ENCODE measurements around the gene A4GALT.
"Not testable (repeated sequence)": the region's sequence is repeated elsewhere in the genome, so short reads cannot be mapped to it uniquely, and the experiment has no call there.

A4GALT gene

DNA sequence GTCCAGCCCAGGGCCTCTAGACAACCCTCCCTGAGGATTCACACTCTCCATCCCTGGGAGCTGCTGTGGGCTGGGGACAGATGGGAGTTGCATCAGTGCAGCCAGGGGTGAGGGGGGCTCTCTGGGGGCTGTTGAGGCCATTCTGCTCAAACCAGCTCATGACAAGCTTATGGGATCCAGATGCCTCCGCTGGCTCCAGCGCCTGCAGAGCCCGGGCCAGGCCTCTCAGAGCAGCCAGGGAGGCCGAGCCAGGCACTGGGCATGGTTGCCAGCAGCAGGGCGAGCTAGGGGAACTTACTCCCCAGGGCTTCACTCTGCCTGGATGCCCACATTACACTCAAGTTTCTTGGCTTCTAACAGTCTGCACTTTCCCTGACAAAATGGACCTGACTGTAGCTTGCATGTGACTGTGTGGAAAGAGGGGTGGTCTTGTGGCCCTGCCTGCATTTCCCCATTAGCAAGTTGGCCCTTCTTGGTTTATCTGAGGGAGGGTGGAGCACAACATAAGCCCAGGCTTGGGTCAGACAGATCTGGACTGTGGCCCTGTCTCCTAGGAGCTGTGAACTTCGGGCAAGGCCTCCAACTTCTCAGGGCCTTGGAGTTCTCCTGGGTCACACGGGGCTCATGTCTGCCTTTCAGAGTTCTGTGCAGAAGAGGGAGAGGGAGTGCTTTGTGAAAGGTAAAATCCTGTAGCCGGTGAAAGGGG lies 36.9 kb downstream of the A4GALT start:
- peak; percentile 64 for DNase-seq (ENCODE audit: low spot score)

DNA sequence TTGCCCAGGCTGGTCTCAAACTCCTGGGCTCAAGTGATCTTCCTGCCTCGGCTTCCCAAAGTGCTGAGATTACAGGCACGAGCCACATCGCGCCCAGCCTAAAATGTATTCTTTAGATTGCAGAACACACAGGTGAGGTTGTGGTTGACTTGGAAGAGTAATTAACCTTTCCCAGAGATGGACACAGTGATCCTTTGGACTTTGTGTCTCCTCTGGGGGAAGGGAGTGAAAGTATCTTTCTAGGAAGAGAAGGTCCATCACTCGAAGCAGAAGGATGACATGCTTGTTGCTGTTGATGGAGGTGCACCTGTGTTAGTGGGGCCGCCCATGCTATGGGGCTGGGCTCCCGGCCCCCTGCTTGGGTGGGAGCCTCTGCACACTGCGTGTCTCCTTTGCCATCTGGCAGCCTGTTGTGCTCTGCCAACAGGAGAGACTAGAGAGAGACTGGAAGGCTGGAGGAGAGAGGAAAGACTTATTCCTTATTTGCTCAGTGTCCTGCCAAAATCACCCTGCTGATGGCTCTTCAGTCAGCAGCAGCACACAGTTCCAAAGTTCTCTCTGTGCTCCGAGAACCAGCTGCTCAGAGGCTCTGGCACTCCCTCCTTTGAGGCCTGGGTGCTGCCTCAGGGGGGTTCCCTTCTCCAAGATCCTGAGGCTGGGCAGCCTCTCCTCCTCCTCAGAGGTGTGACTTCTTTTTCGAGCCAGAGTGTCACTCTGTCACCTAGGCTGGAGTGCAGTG lies 38.4 kb downstream of the A4GALT start:
- no peak for DNase-seq (ENCODE audit: low spot score)

DNA sequence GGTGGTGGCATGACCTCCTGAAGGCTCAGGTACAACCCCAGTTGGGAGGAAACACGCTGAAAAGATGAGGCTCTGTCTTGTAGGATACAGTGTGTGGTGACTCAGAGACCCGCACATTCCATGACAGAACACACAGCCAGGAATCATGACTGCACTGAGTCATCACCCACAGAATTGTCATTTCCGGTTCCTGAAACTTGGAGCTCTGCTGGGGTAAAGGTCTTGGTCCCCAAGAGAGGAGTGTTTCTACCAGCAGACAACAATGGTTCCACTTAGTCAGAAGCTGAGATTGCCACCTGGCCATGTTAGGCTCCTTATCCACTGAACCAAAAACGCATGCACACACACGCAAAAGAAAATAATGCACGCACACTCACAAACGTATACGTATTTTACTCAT lies 40.0 kb downstream of the A4GALT start:
- DNase-seq (ENCODE audit: low spot score) = no peak

DNA sequence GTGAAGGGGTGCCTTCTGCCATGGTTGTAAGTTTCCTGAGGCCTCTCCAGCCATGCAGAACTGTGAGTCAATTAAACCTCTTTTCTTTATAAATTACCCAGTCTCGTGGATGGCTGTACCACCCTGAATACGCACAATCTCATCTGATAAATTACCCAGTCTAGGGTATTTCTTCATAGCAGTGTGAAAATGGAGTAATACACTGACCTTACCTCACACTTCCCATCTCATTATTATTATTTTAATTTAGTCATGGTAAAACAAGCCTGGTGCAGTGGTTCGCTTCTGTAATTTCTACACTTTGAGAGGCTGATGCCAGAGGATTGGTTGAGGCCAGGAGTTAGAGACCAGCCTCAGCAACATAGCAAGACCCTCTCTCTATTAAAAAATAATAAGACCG lies 41.0 kb downstream of the A4GALT start:
- DNase-seq (ENCODE audit: low spot score) = no peak

DNA sequence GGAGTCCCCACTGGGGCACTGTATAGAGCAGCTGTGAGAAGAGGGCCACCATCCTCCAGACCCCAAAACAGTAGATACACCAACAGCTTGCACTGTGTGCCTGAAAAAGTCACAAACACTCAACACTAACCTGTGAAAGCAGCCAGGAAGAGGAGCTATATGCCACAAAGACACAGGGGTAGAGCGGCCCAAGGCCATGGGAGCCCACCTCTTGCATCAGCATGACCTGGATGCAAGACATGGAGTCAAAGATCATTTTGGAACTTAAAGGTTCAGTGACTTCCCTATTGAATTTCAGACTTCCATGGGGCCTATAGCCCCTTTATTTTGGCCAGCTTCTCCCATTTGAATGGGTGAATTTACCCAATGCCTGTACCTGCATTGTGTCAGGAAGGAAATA lies 41.8 kb downstream of the A4GALT start:
- DNase-seq (ENCODE audit: low spot score) = no peak

DNA sequence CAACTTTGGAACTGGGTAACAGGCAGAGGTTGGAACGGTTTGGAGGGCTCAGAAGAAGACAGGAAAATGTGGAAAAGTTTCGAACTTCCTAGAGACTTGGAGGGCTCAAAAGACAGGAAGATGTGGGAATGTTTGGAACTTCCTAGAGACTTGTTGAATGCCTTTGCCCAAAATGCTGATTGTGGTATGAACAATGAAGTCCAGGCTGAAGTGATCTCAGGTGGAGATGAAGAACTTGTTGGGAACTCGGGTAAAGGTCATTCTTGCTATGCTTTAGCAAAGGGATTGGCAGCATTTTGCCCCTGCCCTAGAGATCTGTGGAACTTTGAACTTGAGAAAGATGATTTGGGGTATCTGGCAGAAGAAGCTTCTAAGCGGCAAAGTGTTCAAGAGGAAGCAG lies 42.7 kb downstream of the A4GALT start:
- DNase-seq (ENCODE audit: low spot score) = not testable (repeated sequence)

DNA sequence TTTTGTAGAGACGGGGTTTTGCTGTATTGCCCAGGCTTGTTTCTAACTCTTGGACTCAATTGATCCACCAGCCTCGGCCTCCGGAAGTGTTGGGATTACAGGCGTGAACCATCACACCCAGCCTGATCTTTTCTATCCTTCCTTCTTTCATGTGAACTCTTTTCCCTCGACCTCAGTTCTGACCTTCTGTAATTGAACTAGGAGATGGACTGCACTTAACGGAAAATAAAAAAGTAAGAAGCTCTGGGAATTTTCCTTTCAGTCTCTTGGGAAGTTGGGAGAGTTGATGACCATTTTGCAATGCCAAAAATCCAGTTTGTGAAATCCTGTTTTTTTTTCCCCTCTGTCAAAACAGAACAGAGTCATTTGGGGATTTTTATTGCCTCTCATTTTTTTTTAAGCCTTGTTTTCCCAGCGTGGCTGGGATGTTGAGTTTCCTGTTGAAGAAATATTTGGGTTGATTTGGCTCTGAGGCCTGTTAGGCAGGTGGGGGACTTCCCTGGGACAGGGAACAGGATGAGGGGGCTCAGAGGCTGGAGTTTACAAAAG lies 44.5 kb downstream of the A4GALT start:
- DNase-seq (ENCODE audit: low spot score) = no peak

DNA sequence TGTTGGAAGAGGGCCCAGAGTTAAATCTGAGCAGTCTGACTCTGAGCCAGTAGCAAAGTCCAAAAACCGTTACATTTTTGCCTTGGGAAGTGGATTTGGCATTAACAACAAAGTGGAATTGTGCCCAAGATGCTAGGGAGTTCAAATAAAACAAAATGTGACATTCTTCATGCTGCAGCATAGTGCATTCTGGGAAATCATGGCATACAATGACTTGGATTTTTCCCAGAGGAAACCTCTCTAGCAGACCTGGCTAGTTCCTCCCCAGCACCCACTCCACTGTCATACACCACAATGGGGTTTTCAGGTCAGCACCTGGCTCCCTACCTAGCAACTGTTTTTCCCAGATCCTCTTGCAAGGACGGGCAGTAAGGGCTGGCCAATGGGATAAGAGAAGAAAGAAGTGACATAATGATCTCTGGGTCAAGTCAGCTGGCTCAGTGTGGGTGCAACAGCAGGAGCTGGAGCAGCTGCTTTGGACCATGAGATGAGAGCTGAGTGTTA lies 46.7 kb downstream of the A4GALT start:
- no peak for DNase-seq (ENCODE audit: low spot score)

DNA sequence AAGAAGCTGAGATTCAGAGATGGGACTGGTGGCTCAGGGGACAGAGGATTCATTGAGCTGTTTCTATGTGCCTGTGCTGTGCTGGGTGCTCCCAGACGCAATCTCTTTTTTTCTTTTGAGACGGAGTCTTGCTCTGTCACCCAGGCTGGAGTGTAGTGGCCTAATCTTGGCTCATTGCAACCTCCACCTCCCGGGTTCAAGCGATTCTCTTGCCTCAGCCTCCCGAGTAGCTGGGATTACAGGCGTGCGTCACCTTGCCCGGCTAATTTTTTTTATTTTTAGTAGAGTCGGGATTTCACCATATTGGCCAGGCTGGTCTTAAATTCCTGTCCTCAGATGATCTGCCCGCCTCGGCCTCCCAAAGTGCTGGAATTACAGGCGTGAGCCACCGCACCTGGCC lies 47.6 kb downstream of the A4GALT start:
- DNase-seq (ENCODE audit: low spot score) = not testable (repeated sequence)

DNA sequence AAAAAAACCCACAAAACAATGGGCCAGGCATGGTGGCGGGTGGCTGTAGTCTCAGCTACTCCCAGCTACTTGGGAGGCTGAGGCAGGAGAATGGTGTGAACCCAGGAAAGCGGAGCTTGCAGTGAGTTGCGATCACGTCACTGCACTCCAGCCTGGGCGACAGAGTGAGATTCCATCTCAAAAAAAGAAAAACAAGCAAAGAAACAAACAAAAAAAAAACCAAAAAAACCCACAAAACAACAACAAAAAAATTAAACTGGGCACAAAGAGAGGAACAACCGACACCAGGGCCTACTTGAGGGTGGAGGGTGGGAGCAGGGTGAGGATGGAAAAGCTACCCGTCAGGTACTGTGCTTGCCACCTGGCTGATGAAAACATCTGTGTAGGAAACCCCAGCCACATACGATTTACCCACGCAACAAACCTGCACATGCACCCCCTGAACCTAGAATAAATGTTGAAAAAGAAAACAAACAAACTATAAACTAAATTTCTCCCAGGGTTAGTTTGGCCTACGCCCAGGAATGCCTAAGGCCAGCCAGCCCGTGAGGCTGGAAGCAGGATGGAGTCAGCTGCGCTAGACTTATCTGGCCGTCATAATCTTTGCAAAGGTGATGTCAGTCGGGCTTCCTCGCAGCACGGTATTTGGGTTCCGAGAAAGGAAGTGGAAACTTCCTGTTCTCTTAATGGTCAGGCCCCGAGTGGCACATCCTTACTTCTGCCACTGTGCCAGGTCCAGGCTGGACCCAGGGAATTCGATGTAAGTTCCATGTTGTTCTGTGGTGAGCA lies 49.6 kb downstream of the A4GALT start:
- DNase-seq (ENCODE audit: low spot score) = no peak

DNA sequence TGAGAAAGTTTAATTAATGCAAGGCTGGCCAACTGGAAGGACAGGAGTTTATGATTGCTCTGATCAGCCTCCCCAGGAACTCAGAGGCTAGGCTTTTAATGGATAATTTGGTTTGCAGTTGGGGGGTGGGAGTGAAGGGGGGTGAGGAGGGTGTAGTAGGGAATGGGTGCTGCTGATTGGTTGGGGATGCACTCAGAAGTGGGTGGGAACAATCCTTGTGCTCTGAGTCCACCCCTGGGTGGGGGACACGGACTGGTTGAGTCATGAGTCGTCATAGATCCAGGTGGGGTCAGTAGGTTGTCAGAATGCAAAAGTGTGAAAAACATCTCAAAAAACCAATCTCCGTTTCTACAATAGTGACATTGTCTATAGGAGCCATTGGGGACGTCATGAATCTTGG lies 50.6 kb downstream of the A4GALT start:
- no peak for DNase-seq (ENCODE audit: low spot score)

DNA sequence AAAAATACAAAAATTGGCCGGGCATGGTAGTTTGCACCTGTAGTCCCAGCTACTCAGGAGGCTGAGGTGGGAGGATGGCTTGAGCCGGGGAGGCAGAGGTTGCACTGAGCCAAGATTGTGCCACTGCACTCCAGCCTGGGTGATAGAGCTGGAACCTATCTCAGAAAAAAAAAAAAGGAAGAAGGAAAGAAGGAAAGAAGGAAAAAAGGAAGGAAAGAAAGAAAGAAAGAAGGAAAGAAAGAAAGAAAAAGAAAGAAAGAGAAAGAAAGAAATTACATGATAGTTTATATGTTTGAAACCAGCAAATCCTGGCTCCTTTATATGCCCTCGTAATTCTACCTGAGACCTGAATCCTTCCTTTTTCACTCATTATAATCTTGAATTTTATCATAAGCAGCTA lies 54.3 kb downstream of the A4GALT start:
- not testable (repeated sequence) for DNase-seq (ENCODE audit: low spot score)

DNA sequence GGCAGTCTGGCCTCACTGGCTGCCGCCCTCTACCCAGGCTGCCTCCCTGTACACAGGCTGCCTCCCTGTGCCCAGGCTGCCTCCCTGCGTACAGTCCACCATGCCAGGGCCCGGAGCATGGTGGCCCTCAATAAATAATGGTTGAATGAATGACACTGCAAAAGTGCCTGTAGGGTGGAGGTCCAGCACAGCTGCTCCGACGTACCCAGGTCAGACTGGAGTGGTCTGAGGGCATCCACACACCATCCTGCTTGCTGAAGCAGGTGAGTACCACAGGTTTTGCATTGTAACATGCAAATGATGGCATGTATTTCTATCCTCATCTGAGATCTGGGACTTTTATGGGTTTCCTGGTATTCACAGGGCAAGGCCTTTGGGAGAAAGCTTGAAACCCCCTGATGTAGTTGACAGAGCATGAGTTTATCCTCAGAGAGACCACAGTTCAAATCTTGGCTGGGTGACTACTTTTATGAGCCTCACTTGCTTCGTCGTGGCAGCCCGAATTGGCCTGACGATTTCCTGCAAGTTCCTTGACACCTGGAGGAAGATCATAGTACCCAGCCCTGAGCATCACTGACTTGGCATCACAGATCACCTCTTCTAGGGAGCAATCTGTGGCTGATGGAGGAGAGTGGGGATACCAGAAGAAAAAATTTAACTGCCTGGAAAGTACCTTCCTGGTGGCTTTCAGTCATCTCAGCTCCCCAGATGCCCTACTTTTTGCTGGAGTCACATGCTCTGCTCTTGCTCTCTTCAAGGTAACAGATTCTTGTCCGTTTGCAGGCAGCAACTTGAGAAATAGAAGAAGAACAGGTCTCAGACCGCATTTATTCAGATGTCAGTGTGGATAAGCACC lies 55.5 kb downstream of the A4GALT start:
- no peak for DNase-seq (ENCODE audit: low spot score)

DNA sequence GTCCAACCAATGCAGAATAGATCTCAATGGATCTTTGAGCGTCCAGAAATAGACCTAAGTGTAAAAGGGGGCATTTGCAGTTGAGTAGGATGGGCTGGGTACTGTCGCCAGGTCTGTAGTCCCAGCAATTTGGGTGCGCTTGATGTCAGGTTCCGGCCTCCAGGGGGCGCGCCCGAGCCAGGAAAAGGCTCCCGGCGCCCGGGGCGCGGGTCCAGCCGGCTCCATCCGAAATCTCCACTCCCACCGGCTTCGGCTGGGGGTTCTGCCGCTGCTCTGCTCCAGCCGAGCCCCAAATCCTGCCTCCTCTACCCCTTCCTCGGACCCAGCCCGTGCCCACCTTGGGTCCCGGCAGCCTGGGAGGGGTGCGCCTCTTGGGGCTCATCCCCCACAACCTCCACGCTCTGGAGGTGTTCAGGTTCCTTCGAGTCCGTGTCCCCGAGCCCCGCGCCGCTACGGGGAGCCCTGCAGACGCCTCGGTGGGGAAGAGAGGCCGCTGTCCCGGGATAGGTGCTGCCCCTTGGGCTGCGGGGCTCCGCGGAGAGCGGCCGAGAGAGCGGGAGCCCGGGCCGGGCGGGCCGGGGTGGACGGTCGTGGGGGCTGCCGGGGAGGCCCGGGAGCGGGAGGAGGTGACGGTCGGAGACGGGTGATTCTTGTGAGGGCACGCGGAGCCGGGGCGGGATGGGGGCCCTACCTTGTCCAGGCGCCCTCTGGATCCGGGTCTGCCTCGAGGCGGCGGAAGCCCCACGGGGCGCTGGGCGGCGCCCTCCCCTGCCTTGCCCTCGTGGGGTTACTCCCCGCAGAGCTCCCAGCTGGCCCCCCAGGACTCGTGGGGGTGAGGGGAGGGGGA lies 58.5 kb downstream of the A4GALT start:
- DNase-seq (ENCODE audit: low spot score) = peak; percentile 67

DNA sequence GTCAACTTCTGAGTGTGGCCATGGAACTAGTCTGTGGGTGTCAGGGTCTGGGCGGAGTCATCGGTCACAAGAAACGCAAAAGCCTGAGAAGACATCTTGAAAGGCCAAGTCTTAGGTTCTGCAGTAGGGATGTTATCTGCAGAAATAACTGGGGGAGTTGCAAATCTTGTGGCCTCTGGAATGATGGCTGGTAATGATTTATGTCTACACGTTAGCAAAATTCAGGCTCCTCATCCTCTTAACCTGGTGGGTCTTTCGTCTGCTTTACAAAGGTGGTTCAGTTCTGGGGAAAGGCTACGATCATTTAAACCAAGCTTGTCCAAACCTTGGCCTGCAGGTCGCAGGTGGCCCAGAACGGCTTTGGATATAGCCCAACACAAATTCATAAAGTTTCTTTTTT lies 64.1 kb downstream of the A4GALT start:
- no peak for DNase-seq (ENCODE audit: low spot score)

DNA sequence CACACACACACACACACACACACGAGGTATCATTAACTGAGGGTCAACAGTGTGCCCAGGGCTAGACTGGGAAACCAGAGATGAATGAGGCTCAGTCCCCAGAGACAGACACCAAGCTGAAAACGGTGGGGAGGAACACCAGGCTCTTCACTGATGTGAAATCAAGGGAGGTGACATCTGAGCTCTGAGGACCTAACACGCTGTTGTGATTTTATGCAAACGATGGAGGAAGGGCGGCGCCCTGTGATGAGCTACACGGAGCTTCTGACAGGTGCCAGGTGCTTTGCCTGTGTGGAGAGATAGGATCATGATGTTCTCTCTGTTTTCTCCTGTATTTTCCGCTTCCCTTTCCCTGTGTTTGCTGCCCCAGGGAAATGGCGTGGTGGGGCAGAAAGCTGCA lies 65.0 kb downstream of the A4GALT start:
- no peak for DNase-seq (ENCODE audit: low spot score)

DNA sequence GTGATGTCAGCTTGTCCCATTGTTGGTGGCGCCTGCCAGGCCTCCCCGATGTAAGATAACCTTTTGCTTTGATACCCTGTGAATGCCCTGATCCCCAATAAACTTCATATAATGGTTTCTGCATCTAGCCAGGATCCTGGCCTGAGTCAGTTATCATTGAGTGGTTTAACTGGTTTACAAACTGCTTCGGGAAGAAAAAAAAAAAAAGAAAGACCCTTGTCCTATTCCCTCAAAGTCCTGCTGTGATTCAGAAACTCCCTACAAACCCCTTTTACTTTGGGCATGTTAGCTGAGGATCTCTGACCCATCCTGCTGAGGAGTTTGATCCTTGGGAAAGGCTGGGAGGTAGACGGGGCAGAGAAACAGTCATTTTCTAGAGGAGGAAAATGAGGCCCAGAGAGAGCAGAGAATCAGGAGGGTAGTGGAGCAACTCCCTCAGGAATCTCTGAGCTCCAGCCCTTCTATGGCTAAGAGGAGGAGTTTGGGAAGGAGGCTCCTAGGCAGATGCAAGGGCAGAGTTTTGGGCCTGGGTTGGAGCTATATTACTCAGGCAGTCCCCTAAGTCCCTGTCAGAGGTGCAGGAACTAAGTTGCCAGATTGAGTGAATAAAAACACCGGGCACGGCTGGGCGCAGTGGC lies 66.1 kb downstream of the A4GALT start:
- no peak for DNase-seq (ENCODE audit: low spot score)

DNA sequence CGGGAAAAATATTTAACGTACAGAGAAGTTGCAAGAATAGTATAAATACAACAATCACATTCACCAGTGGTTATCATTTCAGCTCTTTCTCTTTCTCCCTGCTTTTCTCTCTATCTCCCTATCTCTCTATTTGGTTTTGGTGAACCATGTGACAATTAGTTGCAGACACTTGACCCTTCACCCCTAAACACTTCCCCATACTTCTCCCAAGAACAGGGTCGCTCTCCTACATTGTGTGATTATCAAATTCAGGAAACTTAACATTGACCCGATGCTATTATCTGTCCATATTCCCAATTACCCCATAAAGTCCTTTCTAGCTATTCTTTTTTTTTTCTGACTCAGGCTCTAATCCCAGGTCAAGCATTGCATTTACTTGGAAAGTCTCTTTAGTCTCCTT lies 66.7 kb downstream of the A4GALT start:
- no peak for DNase-seq (ENCODE audit: low spot score)

DNA sequence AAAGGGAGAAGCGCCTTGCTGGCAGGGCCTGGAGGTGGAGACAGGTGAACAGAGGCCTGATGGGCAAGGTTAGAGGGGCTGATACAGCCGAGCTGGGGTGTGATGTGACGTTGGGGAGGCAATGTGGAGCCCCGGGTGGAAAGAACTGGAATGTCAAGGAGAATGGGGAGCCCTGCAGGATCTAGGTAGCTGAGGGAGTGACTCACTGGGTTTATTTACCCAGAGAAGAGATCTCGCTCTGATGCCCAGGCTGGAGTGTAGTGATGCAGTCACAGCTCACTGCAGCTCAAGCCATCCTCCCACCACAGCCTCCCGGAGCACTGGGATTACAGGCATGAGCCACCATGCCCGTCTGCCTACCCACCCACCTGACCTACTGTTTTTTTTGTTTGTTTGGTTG lies 69.5 kb downstream of the A4GALT start:
- DNase-seq (ENCODE audit: low spot score) = no peak
